OCI-LY3 (cell line): ENCODE data around the gene SLC9C2.

Experiments
- EZH2phosphoT487 ChIP-seq: fragments of 200-600 bp; shearing (Covaris generic); IDR thresholded peaks from 2 replicates; pipeline ENCODE4 v1.6.1; 2018; ENCODE audit warnings: antibody characterized with exemption, mixed run types, low read depth
- TF ChIP-seq, protein P1 (sequence below): fragments of 200-600, 300-600 bp; sonication (generic); IDR thresholded peaks from 2 replicates; pipeline ENCODE4 v1.5.1; 2014; ENCODE audit warnings: antibody characterized with exemption, low read length, low read depth

DNA sequence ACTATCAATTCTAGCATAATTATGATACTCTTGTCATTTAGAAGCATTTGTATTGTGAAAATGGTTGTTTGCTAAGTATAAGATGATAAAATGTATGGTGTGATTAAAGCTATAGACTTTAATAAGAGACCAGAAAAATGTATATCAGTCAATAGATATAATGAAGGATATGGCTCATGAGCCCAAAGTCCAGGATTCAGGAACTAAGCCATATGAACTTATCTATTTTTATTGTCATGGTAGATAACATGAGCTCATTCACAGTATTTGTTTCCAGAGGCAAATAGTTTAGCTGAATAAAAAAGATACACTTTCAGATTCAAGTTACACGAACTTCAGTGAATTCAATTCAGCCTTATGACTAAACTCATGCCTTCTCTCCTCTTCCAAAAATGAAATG, 93.1 kb downstream of the SLC9C2 start:
- TF ChIP-seq, protein P1, sequence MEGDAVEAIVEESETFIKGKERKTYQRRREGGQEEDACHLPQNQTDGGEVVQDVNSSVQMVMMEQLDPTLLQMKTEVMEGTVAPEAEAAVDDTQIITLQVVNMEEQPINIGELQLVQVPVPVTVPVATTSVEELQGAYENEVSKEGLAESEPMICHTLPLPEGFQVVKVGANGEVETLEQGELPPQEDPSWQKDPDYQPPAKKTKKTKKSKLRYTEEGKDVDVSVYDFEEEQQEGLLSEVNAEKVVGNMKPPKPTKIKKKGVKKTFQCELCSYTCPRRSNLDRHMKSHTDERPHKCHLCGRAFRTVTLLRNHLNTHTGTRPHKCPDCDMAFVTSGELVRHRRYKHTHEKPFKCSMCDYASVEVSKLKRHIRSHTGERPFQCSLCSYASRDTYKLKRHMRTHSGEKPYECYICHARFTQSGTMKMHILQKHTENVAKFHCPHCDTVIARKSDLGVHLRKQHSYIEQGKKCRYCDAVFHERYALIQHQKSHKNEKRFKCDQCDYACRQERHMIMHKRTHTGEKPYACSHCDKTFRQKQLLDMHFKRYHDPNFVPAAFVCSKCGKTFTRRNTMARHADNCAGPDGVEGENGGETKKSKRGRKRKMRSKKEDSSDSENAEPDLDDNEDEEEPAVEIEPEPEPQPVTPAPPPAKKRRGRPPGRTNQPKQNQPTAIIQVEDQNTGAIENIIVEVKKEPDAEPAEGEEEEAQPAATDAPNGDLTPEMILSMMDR, result no peak
- no peak for TF ChIP-seq EZH2phosphoT487
